Large intestine (tissue), 3 donors: ENCODE data around the gene BMPR1A. TPM values are rescaled to one million over a fixed set of nuclear protein-coding genes. Genes with fewer than 3 reads are reported as not detected.
"Not testable (repeated sequence)": the region's sequence is repeated elsewhere in the genome, so short reads cannot be mapped to it uniquely, and the experiment has no call there.

Source experiments
- DNase-seq, 2 donors: peaks; one replicate each; pipeline versions ENCODE4 v3.0.0 to v3.0.0-alpha.2; 2013
- H3K27ac ChIP-seq: one replicate; pipeline ENCODE4 v1.5.1; 2013; ENCODE audit warnings: low read length
- H3K27me3 ChIP-seq: 2 replicates; pipeline ENCODE4 v1.6.1; 2013; ENCODE audit warnings: low read length; ENCODE audit not compliant: control insufficient read depth, insufficient read depth
- H3K36me3 ChIP-seq: 2 replicates; pipeline ENCODE4 v1.6.1; 2013; ENCODE audit warnings: low read length; ENCODE audit not compliant: control insufficient read depth, insufficient read depth
- H3K4me1 ChIP-seq: one replicate; pipeline ENCODE4 v1.6.1; 2013; ENCODE audit warnings: low read length; ENCODE audit not compliant: control insufficient read depth, insufficient read depth
- H3K4me3 ChIP-seq: one replicate; pipeline ENCODE4 v1.5.1; 2013; ENCODE audit warnings: low read length
- H3K9me3 ChIP-seq: one replicate; pipeline ENCODE4 v1.6.1; 2013; ENCODE audit warnings: mild to moderate bottlenecking, low read depth, low read length, moderate library complexity; ENCODE audit not compliant: control insufficient read depth
- WGBS: methylation state at CpG from one replicate; pipeline ENCODE4 v1.1.5; 2013; ENCODE audit warnings: low lambda C conversion rate; ENCODE audit not compliant: insufficient coverage; 5-methylcytosine and 5-hydroxymethylcytosine counted together
- polyA plus RNA-seq: library from polyadenylated mRNA; unstranded; fragments of 120-200 nt; gene quantifications from one replicate; pipeline ENCODE4 v1.2.1, GENCODE V29; 2013

The BMPR1A gene
- polyA plus RNA-seq, 1 donor, result 41.5 TPM

GRCh38 chr10:86952697-86953096 is 196.3 kb downstream of the BMPR1A start:
- H3K4me3 ChIP-seq, H3K4me1 ChIP-seq, H3K27me3 ChIP-seq, H3K27ac ChIP-seq, H3K36me3 ChIP-seq, DNase-seq: not testable (repeated sequence)
- H3K9me3 ChIP-seq, result peaks cover 14% of the 10 kb centered on the region
- 90% methylated on average over 2 of the region's 10 CpGs for WGBS

GRCh38 chr10:86953747-86954680 is 197.6 kb downstream of the BMPR1A start:
- peak; percentile 41 to 49 for DNase-seq
- peaks cover 6% of the 10 kb centered on the region for H3K4me1 ChIP-seq
- no CpG with 5 or more reads among the region's 15 CpGs for WGBS
- H3K27ac ChIP-seq, result no peak overlapping the region
- no peaks in the 10 kb centered on the region for H3K27me3 ChIP-seq
- H3K4me3 ChIP-seq, result no peak overlapping the region
- peaks cover 14% of the 10 kb centered on the region for H3K9me3 ChIP-seq
- no peaks in the 10 kb centered on the region for H3K36me3 ChIP-seq

- no peak overlapping the region for H3K27ac ChIP-seq
- peaks cover 12% of the 10 kb centered on the region for H3K4me1 ChIP-seq
- DNase-seq, result no peak
- H3K27me3 ChIP-seq, result no peaks in the 10 kb centered on the region
- WGBS, result no CpG with 5 or more reads among the region's 13 CpGs
- no peaks in the 10 kb centered on the region for H3K36me3 ChIP-seq
- H3K4me3 ChIP-seq, result no peak overlapping the region
- peaks cover 14% of the 10 kb centered on the region for H3K9me3 ChIP-seq
Measured at GRCh38 chr10:86954681-86955500, 198.5 kb downstream of the BMPR1A start.

- Histone ChIP-seq H3K4me1 (peaks cover 12% of the 10 kb centered on the region), H3K27me3 (no peaks in the 10 kb centered on the region), H3K4me3 (no peak overlapping the region), H3K36me3 (no peaks in the 10 kb centered on the region), H3K27ac (no peak overlapping the region), H3K9me3 (peaks cover 14% of the 10 kb centered on the region)
- no peak for DNase-seq
- no CpG with 5 or more reads among the region's 16 CpGs for WGBS
Measured at GRCh38 chr10:86955501-86956194, 199.2 kb downstream of the BMPR1A start.

- Histone ChIP-seq H3K27ac (no peak overlapping the region), H3K4me3 (no peak overlapping the region), H3K9me3 (peaks cover 14% of the 10 kb centered on the region), H3K27me3 (no peaks in the 10 kb centered on the region), H3K4me1 (peaks cover 12% of the 10 kb centered on the region), H3K36me3 (no peaks in the 10 kb centered on the region)
- WGBS, result no CpG with 5 or more reads among the region's 7 CpGs
- no peak for DNase-seq
Measured at GRCh38 chr10:86956195-86956847, 199.9 kb downstream of the BMPR1A start.

- DNase-seq, result no peak
- Histone ChIP-seq H3K4me3 (peak overlapping the region; percentile 16), H3K36me3 (no peaks in the 10 kb centered on the region), H3K9me3 (peaks cover 11% of the 10 kb centered on the region), H3K27ac (no peak overlapping the region), H3K27me3 (no peaks in the 10 kb centered on the region), H3K4me1 (peaks cover 12% of the 10 kb centered on the region)
- WGBS, result no CpG with 5 or more reads among the region's 7 CpGs
Measured at GRCh38 chr10:86956848-86957448, 200.5 kb downstream of the BMPR1A start.

- H3K27me3 ChIP-seq, result no peaks in the 10 kb centered on the region
- DNase-seq, result no peak
Measured at GRCh38 chr10:86957471-86958115, 201.2 kb downstream of the BMPR1A start, which contains the start of gene MMRN2. Gene MMRN2 (minus strand): TSS chr10:86957615. CDS start chr10:86957541, 74 bp downstream.

GRCh38 chr10:86958116-86958900 is 201.9 kb downstream of the BMPR1A start, which contains the start of gene SNCG:
Gene SNCG (plus strand): TSS chr10:86958599. CDS start chr10:86958698, 99 bp downstream.
- no peak within 1 kb of the TSS for H3K4me3 ChIP-seq
- no CpG with 5 or more reads among the region's 22 CpGs for WGBS
- no peak within 1 kb of the TSS for H3K27ac ChIP-seq
- no peaks in the 10 kb centered on the region for H3K27me3 ChIP-seq
- H3K36me3 ChIP-seq, result no peaks in the 10 kb centered on the region
- H3K4me1 ChIP-seq, result peaks cover 12% of the 10 kb centered on the region
- H3K9me3 ChIP-seq, result peaks cover 7% of the 10 kb centered on the region
- no peak for DNase-seq

More at GRCh38 chr10:86957471-86958115, 201.2 kb downstream of the BMPR1A start, which contains the start of gene MMRN2:
- H3K36me3 ChIP-seq, result no peaks in the 10 kb centered on the region
- H3K4me1 ChIP-seq, result peaks cover 12% of the 10 kb centered on the region
- H3K27ac ChIP-seq, result no peak within 1 kb of the TSS
- WGBS, result no CpG with 5 or more reads among the region's 9 CpGs
- H3K9me3 ChIP-seq, result peaks cover 7% of the 10 kb centered on the region
- H3K4me3 ChIP-seq, result peak within 1 kb of the TSS; percentile 16
